Brain microvascular endothelial cell (primary cell): ENCODE data around the gene ZNF296.

Source experiments
- DNase-seq: peaks from one replicate; pipeline ENCODE4 v3.0.0-alpha.2; 2020
- H3K27ac ChIP-seq: fragments of 250-450 bp; sonication (Bioruptor Pico); 2 replicates; pipeline ENCODE4 v1.5.1; 2020; ENCODE audit warnings: mild to moderate bottlenecking, moderate library complexity
- H3K27me3 ChIP-seq: fragments of 250-450 bp; sonication (Bioruptor Pico); replicated peaks from 2 replicates; pipeline ENCODE4 v1.5.1; 2020; ENCODE audit warnings: mild to moderate bottlenecking
- H3K36me3 ChIP-seq: fragments of 250-450 bp; sonication (Bioruptor Pico); replicated peaks from 2 replicates; pipeline ENCODE4 v1.5.1; 2020; ENCODE audit warnings: mild to moderate bottlenecking
- H3K4me3 ChIP-seq: 2 replicates; pipeline ENCODE4 v1.5.1; 2011; ENCODE audit warnings: low read depth, mild to moderate bottlenecking, control low read depth, low read length, moderate library complexity
- CTCF ChIP-seq: IDR thresholded peaks from 2 replicates; pipeline ENCODE4 v1.5.1; 2011; ENCODE audit warnings: low read depth, mild to moderate bottlenecking, moderate library complexity, low read length, control low read depth, inconsistent platforms; ENCODE audit errors: missing control alignments
- in situ Hi-C: cut with HindIII; loops from 2 replicates; pipeline ENCODE4 v1.10.0; 2017; ENCODE audit warnings: low sequenced_read_pairs, low pct_ligation_motif_present

ZNF296 gene

GRCh38 chr19:45094137-45094536, 17.9 kb upstream of the ZNF296 start:
- Histone ChIP-seq H3K36me3 (peaks cover 11% of the 10 kb centered on the region), H3K4me3 (peak overlapping the region; percentile 93), H3K27ac (no peak overlapping the region), H3K27me3 (no peaks in the 10 kb centered on the region)
- DNase-seq: no peak
- TF ChIP-seq CTCF: no peak
- in situ Hi-C loops: no loop called here

DNA sequence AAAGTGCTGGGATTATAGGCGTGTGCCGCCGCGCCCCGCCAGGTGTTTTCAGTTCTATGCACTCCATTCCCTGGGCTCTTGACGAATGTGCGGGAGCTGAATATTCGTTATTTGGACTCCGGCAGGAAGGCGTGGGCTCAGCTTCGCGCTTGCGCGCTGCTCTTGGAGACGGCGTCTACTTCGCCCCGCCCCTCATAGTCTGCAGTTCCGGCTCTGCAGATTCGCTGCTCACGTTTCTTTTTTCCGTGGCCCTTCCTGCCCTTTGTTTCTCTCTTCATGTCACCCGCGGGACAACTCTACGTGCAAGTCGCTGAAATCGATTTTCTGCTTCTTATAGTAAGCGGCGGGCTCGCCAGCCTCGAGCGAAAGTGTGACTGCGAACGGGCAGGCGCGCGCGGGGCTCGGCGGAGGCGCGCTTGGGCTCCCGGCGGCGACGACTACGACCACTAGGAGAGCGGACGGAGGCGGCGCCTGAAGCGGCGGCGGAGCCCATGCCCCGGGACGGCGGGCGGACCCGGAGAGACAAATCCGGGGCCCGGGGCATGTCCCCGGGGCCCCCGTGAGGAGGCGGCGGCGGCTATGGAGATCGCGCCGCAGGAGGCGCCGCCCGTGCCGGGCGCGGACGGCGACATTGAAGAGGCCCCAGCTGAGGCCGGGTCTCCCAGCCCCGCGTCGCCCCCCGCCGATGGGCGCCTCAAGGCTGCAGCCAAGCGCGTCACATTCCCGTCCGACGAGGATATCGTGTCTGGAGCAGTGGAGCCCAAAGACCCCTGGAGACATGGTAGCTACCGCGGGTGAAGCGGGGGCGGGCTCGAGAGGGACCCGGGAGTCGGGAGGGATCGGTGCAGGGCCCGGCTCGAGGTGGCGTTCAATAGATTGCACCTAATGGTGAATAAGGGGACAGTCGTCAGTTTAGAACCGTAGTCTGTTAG, 16.7 kb upstream of the ZNF296 start, which contains the start of gene PPP1R37:
PPP1R37 (plus strand) TSS at position 433 of the 932 bp plus-strand sequence; CDS start at position 580, 147 bp downstream.
- Histone ChIP-seq H3K27ac (peak within 1 kb of the TSS; percentile 98), H3K27me3 (no peaks in the 10 kb centered on the region), H3K36me3 (peaks cover 11% of the 10 kb centered on the region), H3K4me3 (peak within 1 kb of the TSS; percentile 93)
- in situ Hi-C loops: no loop called here
- peak; percentile 92 for DNase-seq
- peak; percentile 18 for TF ChIP-seq CTCF

GRCh38 chr19:45091031-45091923, 15.0 kb upstream of the ZNF296 start:
- DNase-seq: peak; percentile 98
- in situ Hi-C loops: no loop called here
- no peak for TF ChIP-seq CTCF
- Histone ChIP-seq H3K27ac (peak overlapping the region; percentile 98), H3K4me3 (peak overlapping the region; percentile 93), H3K27me3 (no peaks in the 10 kb centered on the region), H3K36me3 (peaks cover 11% of the 10 kb centered on the region)

- H3K4me3 ChIP-seq: peak overlapping the region; percentile 53
- in situ Hi-C loops: no loop called here
Measured at GRCh38 chr19:45090606-45091005, 14.3 kb upstream of the ZNF296 start.

GRCh38 chr19:45090034-45090433, 13.8 kb upstream of the ZNF296 start:
- Histone ChIP-seq H3K36me3 (peaks cover 11% of the 10 kb centered on the region), H3K27me3 (no peaks in the 10 kb centered on the region), H3K27ac (no peak overlapping the region), H3K4me3 (no peak overlapping the region)
- no peak for TF ChIP-seq CTCF
- DNase-seq: no peak
- in situ Hi-C loops: no loop called here

More at GRCh38 chr19:45090606-45091005, 14.3 kb upstream of the ZNF296 start:
- no peak for TF ChIP-seq CTCF
- DNase-seq: no peak
- Histone ChIP-seq H3K27ac (no peak overlapping the region), H3K36me3 (peaks cover 11% of the 10 kb centered on the region), H3K27me3 (no peaks in the 10 kb centered on the region)
